ENCODE results near the gene BICD2. TPM values are rescaled to one million over a fixed set of nuclear protein-coding genes. Genes with fewer than 3 reads are reported as not detected.

BICD2 gene
- total and polyA plus RNA-seq, 9 of the 15 experiments (the other 6 are each of a cell fraction or from before 2014, with no cell fraction given): 3.6 to 23.4 (median 11.8) TPM

DNA sequence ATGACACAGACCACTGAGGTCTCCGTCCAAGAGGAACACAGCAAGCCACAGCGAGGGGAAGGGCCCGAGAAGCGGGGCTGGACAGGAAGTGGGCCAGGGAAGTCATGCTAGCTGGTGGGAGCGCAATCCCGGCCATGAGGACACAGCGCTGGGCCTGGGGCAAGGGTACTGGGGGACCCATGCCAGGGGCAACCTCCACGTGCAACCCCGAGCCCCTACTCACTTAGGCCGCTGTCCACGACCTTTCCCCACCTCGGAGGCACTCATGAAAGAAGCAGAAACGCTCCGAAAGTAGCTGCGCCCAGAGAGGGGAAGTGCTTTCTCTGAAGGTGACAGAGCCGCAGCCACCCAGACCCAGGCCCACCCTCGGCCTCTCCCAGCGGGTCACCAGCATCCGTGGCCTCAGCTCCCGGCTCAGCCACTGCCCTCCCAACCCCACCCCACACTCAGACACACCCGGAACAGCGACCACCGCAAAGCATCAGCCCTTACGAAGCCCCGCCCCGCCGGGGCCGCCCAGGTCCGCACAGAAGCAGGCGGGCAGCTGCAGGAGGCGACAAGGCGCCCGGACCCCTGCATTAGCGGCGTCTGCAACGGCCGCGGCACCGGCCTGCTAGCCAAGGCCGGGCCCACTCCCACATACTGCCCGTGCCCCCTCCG, 782 bp downstream of the BICD2 start (continued):
- TF ChIP-seq, protein P1, sequence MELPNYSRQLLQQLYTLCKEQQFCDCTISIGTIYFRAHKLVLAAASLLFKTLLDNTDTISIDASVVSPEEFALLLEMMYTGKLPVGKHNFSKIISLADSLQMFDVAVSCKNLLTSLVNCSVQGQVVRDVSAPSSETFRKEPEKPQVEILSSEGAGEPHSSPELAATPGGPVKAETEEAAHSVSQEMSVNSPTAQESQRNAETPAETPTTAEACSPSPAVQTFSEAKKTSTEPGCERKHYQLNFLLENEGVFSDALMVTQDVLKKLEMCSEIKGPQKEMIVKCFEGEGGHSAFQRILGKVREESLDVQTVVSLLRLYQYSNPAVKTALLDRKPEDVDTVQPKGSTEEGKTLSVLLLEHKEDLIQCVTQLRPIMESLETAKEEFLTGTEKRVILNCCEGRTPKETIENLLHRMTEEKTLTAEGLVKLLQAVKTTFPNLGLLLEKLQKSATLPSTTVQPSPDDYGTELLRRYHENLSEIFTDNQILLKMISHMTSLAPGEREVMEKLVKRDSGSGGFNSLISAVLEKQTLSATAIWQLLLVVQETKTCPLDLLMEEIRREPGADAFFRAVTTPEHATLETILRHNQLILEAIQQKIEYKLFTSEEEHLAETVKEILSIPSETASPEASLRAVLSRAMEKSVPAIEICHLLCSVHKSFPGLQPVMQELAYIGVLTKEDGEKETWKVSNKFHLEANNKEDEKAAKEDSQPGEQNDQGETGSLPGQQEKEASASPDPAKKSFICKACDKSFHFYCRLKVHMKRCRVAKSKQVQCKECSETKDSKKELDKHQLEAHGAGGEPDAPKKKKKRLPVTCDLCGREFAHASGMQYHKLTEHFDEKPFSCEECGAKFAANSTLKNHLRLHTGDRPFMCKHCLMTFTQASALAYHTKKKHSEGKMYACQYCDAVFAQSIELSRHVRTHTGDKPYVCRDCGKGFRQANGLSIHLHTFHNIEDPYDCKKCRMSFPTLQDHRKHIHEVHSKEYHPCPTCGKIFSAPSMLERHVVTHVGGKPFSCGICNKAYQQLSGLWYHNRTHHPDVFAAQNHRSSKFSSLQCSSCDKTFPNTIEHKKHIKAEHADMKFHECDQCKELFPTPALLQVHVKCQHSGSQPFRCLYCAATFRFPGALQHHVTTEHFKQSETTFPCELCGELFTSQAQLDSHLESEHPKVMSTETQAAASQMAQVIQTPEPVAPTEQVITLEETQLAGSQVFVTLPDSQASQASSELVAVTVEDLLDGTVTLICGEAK (IDR thresholded peaks at IDR 0.05): no peak
- TF ChIP-seq, protein P1 (CRISPR knock-in tag; IDR thresholded peaks at IDR 0.05): no peak
- no peak for TF ChIP-seq ZNF584 (CRISPR knock-in tag; IDR thresholded peaks at IDR 0.05; ENCODE audit: low read depth)
- TF ChIP-seq GABPA (tag; conservative IDR thresholded peaks at IDR 0.05; ENCODE audit: low read depth): 0 out of 2 replicates have a peak, but pooled peaks have one; percentile 32
- TF ChIP-seq SAP30 (IDR thresholded peaks at IDR 0.05; ENCODE audit: borderline replicate concordance, insufficient read depth, low read depth, low read length, poor library complexity, severe bottlenecking): peak; percentile 51
- TF ChIP-seq RAD51 (IDR thresholded peaks at IDR 0.05; ENCODE audit: borderline replicate concordance, low read depth): no peak
- no peak for TF ChIP-seq ZNF77 (CRISPR knock-in tag; IDR thresholded peaks at IDR 0.05)
- TF ChIP-seq, protein P2, sequence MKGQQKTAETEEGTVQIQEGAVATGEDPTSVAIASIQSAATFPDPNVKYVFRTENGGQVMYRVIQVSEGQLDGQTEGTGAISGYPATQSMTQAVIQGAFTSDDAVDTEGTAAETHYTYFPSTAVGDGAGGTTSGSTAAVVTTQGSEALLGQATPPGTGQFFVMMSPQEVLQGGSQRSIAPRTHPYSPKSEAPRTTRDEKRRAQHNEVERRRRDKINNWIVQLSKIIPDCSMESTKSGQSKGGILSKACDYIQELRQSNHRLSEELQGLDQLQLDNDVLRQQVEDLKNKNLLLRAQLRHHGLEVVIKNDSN (CRISPR knock-in tag; IDR thresholded peaks at IDR 0.05): 0 out of 2 replicates have a peak, but pooled peaks have one; percentile 22
- TF ChIP-seq ZKSCAN1 (IDR thresholded peaks at IDR 0.05; ENCODE audit: low read depth, low read length): no peak
- no peak for TF ChIP-seq NELFE (IDR thresholded peaks at IDR 0.05; ENCODE audit: insufficient read depth, insufficient read length)
- TF ChIP-seq, protein P3, sequence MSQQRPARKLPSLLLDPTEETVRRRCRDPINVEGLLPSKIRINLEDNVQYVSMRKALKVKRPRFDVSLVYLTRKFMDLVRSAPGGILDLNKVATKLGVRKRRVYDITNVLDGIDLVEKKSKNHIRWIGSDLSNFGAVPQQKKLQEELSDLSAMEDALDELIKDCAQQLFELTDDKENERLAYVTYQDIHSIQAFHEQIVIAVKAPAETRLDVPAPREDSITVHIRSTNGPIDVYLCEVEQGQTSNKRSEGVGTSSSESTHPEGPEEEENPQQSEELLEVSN (IDR thresholded peaks at IDR 0.05; ENCODE audit: borderline replicate concordance in 1 of 2, extremely low read depth in 1 of 2, insufficient read depth in 1 of 2, insufficient read length in 1 of 2, low read depth in 1 of 2, low read length in 1 of 2, poor library complexity in 1 of 2, severe bottlenecking in 1 of 2): no peak
- TF ChIP-seq, protein P4, sequence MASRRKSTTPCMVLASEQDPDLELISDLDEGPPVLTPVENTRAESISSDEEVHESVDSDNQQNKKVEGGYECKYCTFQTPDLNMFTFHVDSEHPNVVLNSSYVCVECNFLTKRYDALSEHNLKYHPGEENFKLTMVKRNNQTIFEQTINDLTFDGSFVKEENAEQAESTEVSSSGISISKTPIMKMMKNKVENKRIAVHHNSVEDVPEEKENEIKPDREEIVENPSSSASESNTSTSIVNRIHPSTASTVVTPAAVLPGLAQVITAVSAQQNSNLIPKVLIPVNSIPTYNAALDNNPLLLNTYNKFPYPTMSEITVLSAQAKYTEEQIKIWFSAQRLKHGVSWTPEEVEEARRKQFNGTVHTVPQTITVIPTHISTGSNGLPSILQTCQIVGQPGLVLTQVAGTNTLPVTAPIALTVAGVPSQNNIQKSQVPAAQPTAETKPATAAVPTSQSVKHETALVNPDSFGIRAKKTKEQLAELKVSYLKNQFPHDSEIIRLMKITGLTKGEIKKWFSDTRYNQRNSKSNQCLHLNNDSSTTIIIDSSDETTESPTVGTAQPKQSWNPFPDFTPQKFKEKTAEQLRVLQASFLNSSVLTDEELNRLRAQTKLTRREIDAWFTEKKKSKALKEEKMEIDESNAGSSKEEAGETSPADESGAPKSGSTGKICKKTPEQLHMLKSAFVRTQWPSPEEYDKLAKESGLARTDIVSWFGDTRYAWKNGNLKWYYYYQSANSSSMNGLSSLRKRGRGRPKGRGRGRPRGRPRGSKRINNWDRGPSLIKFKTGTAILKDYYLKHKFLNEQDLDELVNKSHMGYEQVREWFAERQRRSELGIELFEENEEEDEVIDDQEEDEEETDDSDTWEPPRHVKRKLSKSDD (conservative IDR thresholded peaks at IDR 0.05; ENCODE audit: low read length): no peak
